Vagina (tissue), 2 donors: Measurements from ENCODE around the gene RIN3.
A peak's percentile ranks its signal among the peaks of the same experiment; 100 is the strongest.

Experiments used
- POLR2AphosphoS5 ChIP-seq, 2 donors: sonication (generic); formaldehyde crosslinking; IDR thresholded peaks; one replicate each; pipeline ENCODE4 v1.9.0; 2017; ENCODE audit warnings: antibody characterized with exemption in 2 of 2, mild to moderate bottlenecking in 2 of 2, low read depth in 1 of 2; ENCODE audit not compliant: insufficient read depth in 1 of 2
- TF ChIP-seq, protein P1 (sequence below), 3 experiments: fragments of 450-650 bp in 2 of 3; fragments of 200-600 bp in 1 of 3; sonication (generic) in 1 of 3; IDR thresholded peaks; one replicate each; pipeline ENCODE4 v1.5.1; 2017 to 2019; ENCODE audit warnings: antibody characterized with exemption in 3 of 3, mild to moderate bottlenecking in 2 of 3, moderate library complexity in 2 of 3

DNA sequence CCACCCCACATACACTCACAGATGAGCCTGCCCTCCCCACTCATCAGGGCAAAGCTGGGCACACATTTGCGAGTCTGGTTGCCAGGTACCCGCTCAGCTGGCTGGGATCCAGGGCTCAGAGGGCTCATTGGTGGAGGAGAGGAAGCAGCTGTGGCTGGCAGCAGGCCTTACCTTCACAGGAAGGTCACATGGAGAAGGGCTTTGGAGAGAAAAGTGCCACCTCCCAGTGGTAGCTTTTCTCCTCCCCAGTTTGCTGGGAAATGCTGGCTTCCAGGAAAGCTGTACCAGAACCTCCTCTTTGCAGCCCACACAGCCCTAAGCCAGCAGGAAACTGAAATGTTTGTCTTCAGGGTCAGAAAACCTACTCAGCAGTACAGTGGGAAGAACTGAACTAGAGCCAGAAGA, 179.2 kb downstream of the RIN3 start:
- TF ChIP-seq, protein P1, sequence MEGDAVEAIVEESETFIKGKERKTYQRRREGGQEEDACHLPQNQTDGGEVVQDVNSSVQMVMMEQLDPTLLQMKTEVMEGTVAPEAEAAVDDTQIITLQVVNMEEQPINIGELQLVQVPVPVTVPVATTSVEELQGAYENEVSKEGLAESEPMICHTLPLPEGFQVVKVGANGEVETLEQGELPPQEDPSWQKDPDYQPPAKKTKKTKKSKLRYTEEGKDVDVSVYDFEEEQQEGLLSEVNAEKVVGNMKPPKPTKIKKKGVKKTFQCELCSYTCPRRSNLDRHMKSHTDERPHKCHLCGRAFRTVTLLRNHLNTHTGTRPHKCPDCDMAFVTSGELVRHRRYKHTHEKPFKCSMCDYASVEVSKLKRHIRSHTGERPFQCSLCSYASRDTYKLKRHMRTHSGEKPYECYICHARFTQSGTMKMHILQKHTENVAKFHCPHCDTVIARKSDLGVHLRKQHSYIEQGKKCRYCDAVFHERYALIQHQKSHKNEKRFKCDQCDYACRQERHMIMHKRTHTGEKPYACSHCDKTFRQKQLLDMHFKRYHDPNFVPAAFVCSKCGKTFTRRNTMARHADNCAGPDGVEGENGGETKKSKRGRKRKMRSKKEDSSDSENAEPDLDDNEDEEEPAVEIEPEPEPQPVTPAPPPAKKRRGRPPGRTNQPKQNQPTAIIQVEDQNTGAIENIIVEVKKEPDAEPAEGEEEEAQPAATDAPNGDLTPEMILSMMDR (IDR thresholded peaks at IDR 0.05): no peak
- peak in 1 of 2 donors; percentile 15 for TF ChIP-seq POLR2AphosphoS5 (IDR thresholded peaks at IDR 0.05; ENCODE audit: insufficient read depth in 1 of 2, low read depth in 1 of 2)
